Epidermal melanocyte (primary cell): ENCODE results near the gene PJVK.
A peak's percentile ranks its signal among the peaks of the same experiment; 100 is the strongest.
"Not testable (repeated sequence)": the region's sequence is repeated elsewhere in the genome, so short reads cannot be mapped to it uniquely, and the experiment has no call there.

Experiments
- DNase-seq: peaks from one replicate; pipeline ENCODE4 v3.0.0; 2011; ENCODE audit warnings: low spot score; ENCODE audit not compliant: insufficient read length

The PJVK gene

GRCh38 chr2:178450774-178451525 lies at the start of gene PJVK, which contains the start of gene PRKRA:
Gene PJVK, plus strand, starts transcription at chr2:178451378. Its CDS starts 2,032 bp downstream, at chr2:178453410.
Gene PRKRA, minus strand, starts transcription at chr2:178451175. Its CDS starts 145 bp downstream, at chr2:178451030.
- peak; percentile 79 for DNase-seq

- no peak for DNase-seq
Observed at GRCh38 chr2:178401994-178402437, 49.2 kb upstream of the PJVK start.

GRCh38 chr2:178403671-178404306 lies 47.4 kb upstream of the PJVK start:
- DNase-seq, result no peak

- DNase-seq, result peak; percentile 21
Observed at GRCh38 chr2:178404368-178404767, 46.8 kb upstream of the PJVK start.

GRCh38 chr2:178409261-178409660 lies 41.9 kb upstream of the PJVK start:
- no peak for DNase-seq

GRCh38 chr2:178412047-178412446 lies 39.1 kb upstream of the PJVK start:
- DNase-seq, result no peak

GRCh38 chr2:178412453-178412852 lies 38.7 kb upstream of the PJVK start:
- not testable (repeated sequence) for DNase-seq

- DNase-seq, result peak; percentile 28
Observed at GRCh38 chr2:178413472-178414265, 37.5 kb upstream of the PJVK start.

GRCh38 chr2:178414266-178415247 lies 36.6 kb upstream of the PJVK start:
- DNase-seq, result peak; percentile 80

- no peak for DNase-seq
Observed at GRCh38 chr2:178415979-178416378, 35.2 kb upstream of the PJVK start.

GRCh38 chr2:178417916-178418315 lies 33.3 kb upstream of the PJVK start:
- DNase-seq, result no peak

GRCh38 chr2:178418426-178418825 lies 32.8 kb upstream of the PJVK start:
- no peak for DNase-seq

GRCh38 chr2:178419123-178419522 lies 32.1 kb upstream of the PJVK start:
- DNase-seq, result no peak

GRCh38 chr2:178420463-178420999 lies 30.6 kb upstream of the PJVK start:
- no peak for DNase-seq

- DNase-seq, result no peak
Observed at GRCh38 chr2:178422097-178422496, 29.1 kb upstream of the PJVK start.

- DNase-seq, result not testable (repeated sequence)
Observed at GRCh38 chr2:178423746-178424145, 27.4 kb upstream of the PJVK start.

- no peak for DNase-seq
Observed at GRCh38 chr2:178425255-178425827, 25.8 kb upstream of the PJVK start.

GRCh38 chr2:178426388-178426787 lies 24.8 kb upstream of the PJVK start:
- DNase-seq, result no peak

- no peak for DNase-seq
Observed at GRCh38 chr2:178427458-178427857, 23.7 kb upstream of the PJVK start.

- no peak for DNase-seq
Observed at GRCh38 chr2:178428396-178428806, 22.8 kb upstream of the PJVK start.
